ENCODE data around the gene ZNF428. TPM values are rescaled to one million over a fixed set of nuclear protein-coding genes. Genes with fewer than 3 reads are reported as not detected.

Gene ZNF428
- total and polyA plus RNA-seq, 4 donors, result 6.5 to 22.1 (median 14.4) TPM

GRCh38 chr19:43581467-43581866 is 38.0 kb downstream of the ZNF428 start:
- Histone ChIP-seq H3K4me3 (ENCODE audit: low read depth in 1 of 3, low read length in 3 of 3) (no peak overlapping the region), H3K4me1 (ENCODE audit: control insufficient read depth in 4 of 4, insufficient read depth in 4 of 4, low read length in 3 of 4) (peaks cover 3 to 19% (median 10%) of the 10 kb centered on the region in 4 donors), H3K36me3 (ENCODE audit: control insufficient read depth in 4 of 4, insufficient read depth in 3 of 4, low read depth in 1 of 4, low read length in 3 of 4) (no peaks in the 10 kb centered on the region), H3K9me3 (ENCODE audit: control insufficient read depth in 4 of 4, low read length in 3 of 4) (no peaks in the 10 kb centered on the region), H3K27ac (ENCODE audit: low read depth in 1 of 2, low read length in 2 of 2) (no peak overlapping the region), H3K27me3 (ENCODE audit: control insufficient read depth in 4 of 4, insufficient read depth in 4 of 4, low read length in 3 of 4) (no peaks in the 10 kb centered on the region), H3K9ac (ENCODE audit: low read depth in 1 of 2, low read length in 2 of 2) (no peak overlapping the region)
- 76% methylated on average over 7 of the region's 7 CpGs for WGBS
- no peak for DNase-seq (ENCODE audit: low spot score)
- TF ChIP-seq TAF1 (conservative IDR thresholded peaks at IDR 0.05), result no peak
- TF ChIP-seq SP1 (IDR thresholded peaks at IDR 0.05), result no peak
- no peak for TF ChIP-seq HNF4G (IDR thresholded peaks at IDR 0.05)
- TF ChIP-seq YY1 (IDR thresholded peaks at IDR 0.05), result no peak
- TF ChIP-seq RAD21 (IDR thresholded peaks at IDR 0.05), result no peak
- no peak for TF ChIP-seq ZBTB33 (IDR thresholded peaks at IDR 0.05)
- no peak for TF ChIP-seq REST (IDR thresholded peaks at IDR 0.05)
- TF ChIP-seq CTCF (IDR thresholded peaks at IDR 0.05; ENCODE audit: low read depth, low read length, missing input control), result no peak
- TF ChIP-seq NR2F2 (IDR thresholded peaks at IDR 0.05), result no peak
- TF ChIP-seq GABPA (IDR thresholded peaks at IDR 0.05 in 1 of 2, conservative IDR thresholded peaks at IDR 0.05 in 1 of 2), result no peak

- Histone ChIP-seq H3K36me3 (ENCODE audit: control insufficient read depth in 4 of 4, insufficient read depth in 3 of 4, low read depth in 1 of 4, low read length in 3 of 4) (no peaks in the 10 kb centered on the region), H3K27ac (ENCODE audit: low read depth in 1 of 2, low read length in 2 of 2) (no peak overlapping the region), H3K9me3 (ENCODE audit: control insufficient read depth in 4 of 4, low read length in 3 of 4) (no peaks in the 10 kb centered on the region), H3K4me3 (ENCODE audit: low read depth in 1 of 3, low read length in 3 of 3) (no peak overlapping the region), H3K4me1 (ENCODE audit: control insufficient read depth in 4 of 4, insufficient read depth in 4 of 4, low read length in 3 of 4) (peaks cover 2 to 22% (median 13%) of the 10 kb centered on the region in 4 donors), H3K9ac (ENCODE audit: low read depth in 1 of 2, low read length in 2 of 2) (no peak overlapping the region), H3K27me3 (ENCODE audit: control insufficient read depth in 4 of 4, insufficient read depth in 4 of 4, low read length in 3 of 4) (no peaks in the 10 kb centered on the region)
- DNase-seq (ENCODE audit: low spot score), result no peak
- 89% methylated on average over 3 of the region's 3 CpGs for WGBS
- no peak for TF ChIP-seq NR2F2 (IDR thresholded peaks at IDR 0.05)
- TF ChIP-seq CTCF (IDR thresholded peaks at IDR 0.05; ENCODE audit: low read depth, low read length, missing input control), result no peak
- no peak for TF ChIP-seq GABPA (IDR thresholded peaks at IDR 0.05 in 1 of 2, conservative IDR thresholded peaks at IDR 0.05 in 1 of 2)
- TF ChIP-seq MAX (IDR thresholded peaks at IDR 0.05), result no peak
- TF ChIP-seq RXRA (IDR thresholded peaks at IDR 0.05), result no peak
- TF ChIP-seq ZBTB33 (IDR thresholded peaks at IDR 0.05), result no peak
- TF ChIP-seq ATF3 (IDR thresholded peaks at IDR 0.05), result no peak
- no peak for TF ChIP-seq RAD21 (IDR thresholded peaks at IDR 0.05)
- no peak for TF ChIP-seq FOXA2 (IDR thresholded peaks at IDR 0.05)
- TF ChIP-seq JUND (IDR thresholded peaks at IDR 0.05), result no peak
- TF ChIP-seq SP1 (IDR thresholded peaks at IDR 0.05), result no peak
- TF ChIP-seq HNF4A (conservative IDR thresholded peaks at IDR 0.05), result no peak
Measured at GRCh38 chr19:43578787-43579186, 40.6 kb downstream of the ZNF428 start.
